HAP-1 (cell line): ENCODE data around the gene OBP2B.

Experiments used
- DNase-seq, 2 experiments: peaks; one replicate each; pipeline ENCODE4 v3.0.0-alpha.2; 2016 to 2020; ENCODE audit warnings: low spot score in 2 of 2
- H3K27me3 ChIP-seq: fragments of 250-450 bp; sonication (Bioruptor Pico); 2 replicates; pipeline ENCODE4 v1.5.1; 2020; ENCODE audit warnings: low read depth, mild to moderate bottlenecking, moderate library complexity
- H3K36me3 ChIP-seq: fragments of 250-450 bp; sonication (Bioruptor Pico); replicated peaks from 2 replicates; pipeline ENCODE4 v1.5.1; 2020; ENCODE audit warnings: mild to moderate bottlenecking
- H3K4me1 ChIP-seq: fragments of 250-450 bp; sonication (Bioruptor Pico); 2 replicates; pipeline ENCODE4 v1.5.1; 2020; ENCODE audit warnings: mild to moderate bottlenecking
- H3K4me3 ChIP-seq: fragments of 250-450 bp; sonication (Bioruptor Pico); 2 replicates; pipeline ENCODE4 v1.5.1; 2020; ENCODE audit warnings: mild to moderate bottlenecking, moderate library complexity
- H3K9me3 ChIP-seq: fragments of 250-450 bp; sonication (Bioruptor Pico); 2 replicates; pipeline ENCODE4 v1.5.1; 2020; ENCODE audit warnings: mild to moderate bottlenecking, moderate library complexity
- in situ Hi-C: fragments of 300-500 bp; cut with MboI; formaldehyde crosslinking; loops from 3 replicates; pipeline ENCODE4 v1.14.3; 2020; ENCODE audit warnings: low sequenced_read_pairs, inconsistent platforms, mixed read lengths

Gene OBP2B

GRCh38 chr9:133168432-133168831, 40.6 kb downstream of the OBP2B start:
- DNase-seq, result no peak
- peaks cover 7% of the 10 kb centered on the region for H3K27me3 ChIP-seq
- no peaks in the 10 kb centered on the region for H3K9me3 ChIP-seq
- in situ Hi-C loops, result no loop called here
- peaks cover 3% of the 10 kb centered on the region for H3K4me1 ChIP-seq
- H3K36me3 ChIP-seq, result no peaks in the 10 kb centered on the region
- no peak overlapping the region for H3K4me3 ChIP-seq

DNA sequence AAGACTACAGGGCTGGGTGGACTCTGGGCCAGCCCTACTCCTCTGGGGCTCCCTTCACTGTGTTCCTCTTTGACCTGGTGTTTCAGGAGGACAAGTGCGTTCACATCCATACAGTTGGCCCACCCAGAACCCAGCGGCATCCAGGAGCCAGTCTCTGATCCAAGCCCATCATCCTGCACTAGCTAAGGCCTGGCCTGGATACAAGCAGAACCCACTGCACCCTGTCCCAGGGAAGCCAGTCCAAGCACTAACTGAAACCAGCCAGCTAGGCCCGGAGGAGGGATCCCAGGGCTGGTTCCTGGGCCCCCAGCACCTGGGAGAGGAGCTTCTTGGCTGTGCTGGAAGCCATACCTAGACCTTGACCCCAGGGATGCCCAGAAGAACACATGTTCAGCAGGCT, 41.3 kb downstream of the OBP2B start:
- no peak for DNase-seq
- H3K4me3 ChIP-seq, result no peak overlapping the region
- H3K27me3 ChIP-seq, result peaks cover 4% of the 10 kb centered on the region; the same call in 1 of the 2 replicates
- no peaks in the 10 kb centered on the region for H3K9me3 ChIP-seq
- H3K4me1 ChIP-seq, result peaks cover 3% of the 10 kb centered on the region
- no peaks in the 10 kb centered on the region for H3K36me3 ChIP-seq
- in situ Hi-C loops, result no loop called here

DNA sequence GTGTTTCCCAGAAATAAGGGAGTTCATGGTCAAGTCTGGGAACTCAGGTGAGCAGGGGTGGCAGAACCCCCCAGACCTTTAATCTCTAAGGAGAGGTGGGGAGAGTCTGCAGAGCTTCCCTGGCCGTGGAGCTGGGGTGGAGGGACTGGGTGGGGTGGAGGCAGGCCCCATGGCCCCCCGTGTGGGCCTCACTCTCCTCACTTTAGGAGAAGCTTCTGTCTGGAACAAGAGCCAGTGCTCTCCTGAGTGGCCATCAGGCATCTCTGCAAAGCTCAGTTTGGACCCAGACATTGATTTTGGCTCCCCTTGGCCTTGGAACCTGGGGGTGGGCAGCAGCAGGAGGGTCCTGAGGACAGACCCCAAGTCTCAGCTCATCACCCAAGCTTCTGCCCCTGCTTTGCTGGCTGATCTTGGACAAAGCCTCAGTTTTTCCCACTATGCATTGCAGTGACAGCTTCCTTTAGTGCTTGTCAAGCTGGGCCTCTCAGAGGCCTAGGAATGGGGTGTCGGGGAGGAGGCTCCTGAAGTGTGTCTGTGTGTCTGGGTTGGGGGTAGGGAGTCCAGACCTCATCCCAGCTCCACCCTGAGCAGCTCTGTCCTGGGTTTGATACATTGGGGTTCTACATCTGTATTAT, 41.8 kb downstream of the OBP2B start:
- in situ Hi-C loops, result no loop called here
- no peaks in the 10 kb centered on the region for H3K36me3 ChIP-seq
- no peak for DNase-seq
- H3K4me1 ChIP-seq, result peaks cover 3% of the 10 kb centered on the region
- H3K4me3 ChIP-seq, result no peak overlapping the region
- H3K9me3 ChIP-seq, result no peaks in the 10 kb centered on the region
- H3K27me3 ChIP-seq, result peaks cover under 1% of the 10 kb centered on the region; the same call in 1 of the 2 replicates

DNA sequence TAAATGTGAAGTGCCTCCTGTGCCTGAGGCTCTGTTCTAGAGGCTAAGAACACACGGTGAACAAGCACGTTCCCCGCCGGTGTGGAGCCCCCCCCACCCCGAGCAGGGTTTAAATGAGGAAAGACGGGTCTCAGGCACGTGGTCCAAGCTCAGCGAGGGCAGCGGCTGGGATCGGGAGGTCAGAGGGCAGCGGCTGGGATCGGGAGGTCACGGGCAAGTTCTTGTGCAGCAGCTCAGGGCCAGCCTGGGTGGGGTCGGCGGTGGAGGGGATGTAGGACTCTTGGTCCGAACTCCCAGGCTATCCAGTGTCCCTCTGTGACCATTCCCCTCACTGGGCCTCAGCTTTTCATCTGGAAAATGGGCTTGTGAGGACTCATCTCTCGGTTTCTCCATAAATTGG, 42.7 kb downstream of the OBP2B start:
- no peak for DNase-seq
- H3K9me3 ChIP-seq, result no peaks in the 10 kb centered on the region
- H3K4me3 ChIP-seq, result no peak overlapping the region
- H3K27me3 ChIP-seq, result no peaks in the 10 kb centered on the region
- peaks cover 3% of the 10 kb centered on the region for H3K4me1 ChIP-seq
- H3K36me3 ChIP-seq, result peaks cover 4% of the 10 kb centered on the region; the same call in 1 of the 2 replicates
- in situ Hi-C loops, result no loop called here

- Histone ChIP-seq H3K9me3 (no peaks in the 10 kb centered on the region), H3K27me3 (no peaks in the 10 kb centered on the region), H3K4me1 (peaks cover 3% of the 10 kb centered on the region), H3K36me3 (peaks cover 9% of the 10 kb centered on the region), H3K4me3 (no peak overlapping the region)
- in situ Hi-C loops, result no loop called here
- DNase-seq, result no peak
These were observed 43.7 kb downstream of the OBP2B start for GRCh38 chr9:133165452-133165730.

DNA sequence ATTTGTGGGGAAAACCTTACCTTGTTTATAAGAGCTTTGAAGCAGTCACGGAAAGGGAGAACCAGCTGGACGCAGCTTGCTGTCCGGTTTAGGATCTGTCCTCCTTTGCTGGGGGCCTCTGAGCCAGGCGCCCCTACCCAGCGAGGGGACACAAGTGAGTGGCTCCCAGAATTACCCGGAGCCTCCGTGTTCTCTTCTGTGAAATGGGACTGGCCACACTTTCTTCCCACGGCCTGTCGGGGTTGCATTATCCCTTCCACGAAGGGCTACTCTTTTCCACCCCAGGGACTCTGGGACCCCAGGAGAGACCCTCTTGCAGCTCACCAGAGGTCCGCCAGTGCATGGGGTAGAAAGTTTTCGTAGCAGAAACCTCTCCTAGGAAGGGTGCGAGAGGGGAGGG, 44.9 kb downstream of the OBP2B start:
- H3K27me3 ChIP-seq, result no peaks in the 10 kb centered on the region
- in situ Hi-C loops, result no loop called here
- H3K4me3 ChIP-seq, result peak overlapping the region; percentile 75
- H3K9me3 ChIP-seq, result no peaks in the 10 kb centered on the region
- H3K4me1 ChIP-seq, result peaks cover 3% of the 10 kb centered on the region
- DNase-seq, result no peak
- peaks cover 19% of the 10 kb centered on the region for H3K36me3 ChIP-seq

- in situ Hi-C loops, result no loop called here
- Histone ChIP-seq H3K4me1 (peaks cover 3% of the 10 kb centered on the region), H3K9me3 (no peaks in the 10 kb centered on the region), H3K27me3 (no peaks in the 10 kb centered on the region), H3K4me3 (peak within 1 kb of the TSS; percentile 75), H3K36me3 (peaks cover 21% of the 10 kb centered on the region)
- peak; percentile 68 to 88 for DNase-seq
These were observed 45.4 kb downstream of the OBP2B start, which contains the start of gene GBGT1 for GRCh38 chr9:133163504-133164172. Gene GBGT1, minus strand, starts transcription at chr9:133163914. Its CDS starts 1,502 bp downstream, at chr9:133162412.

- Histone ChIP-seq H3K4me1 (peaks cover 3% of the 10 kb centered on the region), H3K27me3 (no peaks in the 10 kb centered on the region), H3K9me3 (no peaks in the 10 kb centered on the region), H3K36me3 (peaks cover 21% of the 10 kb centered on the region), H3K4me3 (peak overlapping the region; percentile 75)
- in situ Hi-C loops, result no loop called here
- DNase-seq, result peak in 1 of 2 experiments; percentile 36
These were observed 46.1 kb downstream of the OBP2B start for GRCh38 chr9:133162861-133163503.

DNA sequence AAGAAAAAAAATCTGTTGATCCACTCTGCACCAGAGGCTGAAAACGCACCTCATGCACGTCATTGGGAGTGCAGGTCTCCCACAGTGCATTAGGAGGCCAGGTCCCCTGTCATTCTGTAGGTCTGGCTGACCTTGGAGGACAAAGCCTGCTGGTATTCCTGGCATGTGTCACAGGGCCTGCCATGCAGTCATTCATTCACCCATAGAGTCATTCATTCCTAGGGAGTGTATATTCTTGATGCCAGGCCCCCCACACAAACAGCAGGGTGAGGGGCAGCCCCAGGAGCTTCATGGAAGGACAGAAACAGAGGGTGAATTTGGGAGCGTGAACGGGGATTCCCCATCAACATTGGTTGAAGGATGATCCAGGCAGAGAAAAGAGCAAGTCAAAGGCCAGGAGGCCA, 47.5 kb downstream of the OBP2B start:
- Histone ChIP-seq H3K27me3 (no peaks in the 10 kb centered on the region), H3K4me1 (peaks cover 3% of the 10 kb centered on the region), H3K9me3 (no peaks in the 10 kb centered on the region), H3K36me3 (peaks cover 28% of the 10 kb centered on the region), H3K4me3 (no peak overlapping the region)
- DNase-seq, result no peak
- in situ Hi-C loops, result no loop called here

DNA sequence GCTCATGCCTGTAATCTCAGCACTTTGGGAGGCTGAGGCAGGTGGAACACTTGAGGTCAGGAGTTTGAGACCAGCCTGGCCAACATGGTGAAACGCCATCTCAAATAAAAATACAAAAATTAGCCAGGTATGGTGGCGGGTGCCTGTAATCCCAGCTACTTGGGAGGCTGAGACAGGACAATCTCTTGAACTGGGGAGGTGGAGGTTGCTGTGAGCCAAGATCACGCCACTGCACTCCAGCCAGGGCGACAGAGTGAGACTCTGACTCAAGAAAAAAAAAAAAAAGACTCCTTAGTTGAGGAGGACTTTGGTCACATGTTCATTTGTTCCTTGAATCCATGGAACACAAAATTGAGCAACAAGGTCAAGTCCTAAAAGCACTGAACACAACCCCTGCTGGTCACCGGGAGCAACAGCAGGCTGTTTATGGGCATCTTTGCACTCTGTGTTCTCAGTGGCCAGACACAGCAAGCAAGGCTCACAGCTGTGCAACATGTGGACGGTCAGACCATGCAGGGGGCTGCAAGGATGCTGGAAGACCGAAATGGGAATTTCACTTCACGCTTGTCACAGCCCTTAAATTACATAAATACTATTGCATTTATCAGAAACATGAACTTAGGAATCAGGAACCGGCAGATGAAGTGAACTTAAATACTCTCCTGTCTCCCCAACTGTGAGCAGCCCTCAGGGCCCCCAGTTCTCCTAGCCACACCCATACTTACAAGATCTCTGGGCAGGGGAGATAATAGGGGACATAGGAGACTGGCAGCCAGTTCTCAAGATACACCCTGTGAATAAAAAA, 48.1 kb downstream of the OBP2B start:
- peak; percentile 69 to 77 for DNase-seq
- peaks cover 30% of the 10 kb centered on the region for H3K36me3 ChIP-seq
- H3K4me3 ChIP-seq, result no peak overlapping the region
- H3K27me3 ChIP-seq, result no peaks in the 10 kb centered on the region
- in situ Hi-C loops, result no loop called here
- peaks cover 3% of the 10 kb centered on the region for H3K4me1 ChIP-seq
- H3K9me3 ChIP-seq, result no peaks in the 10 kb centered on the region

GRCh38 chr9:133158695-133159094, 50.4 kb downstream of the OBP2B start:
- DNase-seq, result no peak
- H3K36me3 ChIP-seq, result peaks cover 40% of the 10 kb centered on the region
- in situ Hi-C loops, result no loop called here
- no peaks in the 10 kb centered on the region for H3K9me3 ChIP-seq
- H3K27me3 ChIP-seq, result no peaks in the 10 kb centered on the region
- H3K4me1 ChIP-seq, result no peaks in the 10 kb centered on the region; the same call in 1 of the 2 replicates
- H3K4me3 ChIP-seq, result no peak overlapping the region
